Smooth muscle cell (in vitro differentiated cells): Measurements from ENCODE around the gene TNC. TPM values are rescaled to one million over a fixed set of nuclear protein-coding genes. Genes with fewer than 3 reads are reported as not detected.
A peak's percentile ranks its signal among the peaks of the same experiment; 100 is the strongest.

Experiments used
- DNase-seq: peaks from one replicate; lab custom pipeline; 2025; ENCODE audit not compliant: unreplicated experiment; lab: John Stamatoyannopoulos, UW
- H2AFZ ChIP-seq: fragments of 200-600 bp; sonication (generic); 2 replicates; pipeline ENCODE4 v1.6.0; 2016; ENCODE audit warnings: antibody characterized with exemption, low read depth, mild to moderate bottlenecking
- H3F3A ChIP-seq: fragments of 200-600 bp; sonication (generic); 2 replicates; pipeline ENCODE4 v1.6.0; 2017; ENCODE audit warnings: antibody characterized with exemption, low read depth
- H3K27ac ChIP-seq: fragments of 200-600 bp; sonication (generic); 2 replicates; pipeline ENCODE4 v1.5.1; 2016; ENCODE audit warnings: low read depth, mild to moderate bottlenecking
- H3K27me3 ChIP-seq: fragments of 200-600 bp; sonication (generic); 2 replicates; pipeline ENCODE4 v1.6.1; 2016; ENCODE audit warnings: low read depth, mild to moderate bottlenecking
- H3K36me3 ChIP-seq: fragments of 200-600 bp; sonication (generic); 2 replicates; pipeline ENCODE4 v1.5.1; 2016; ENCODE audit warnings: low read depth
- H3K4me1 ChIP-seq: fragments of 200-600 bp; sonication (generic); 2 replicates; pipeline ENCODE4 v1.5.1; 2016; ENCODE audit warnings: low read depth
- H3K4me2 ChIP-seq: fragments of 200-600 bp; sonication (generic); 2 replicates; pipeline ENCODE4 v1.6.0; 2016; ENCODE audit warnings: mild to moderate bottlenecking
- H3K4me3 ChIP-seq: fragments of 200-600 bp; sonication (generic); 2 replicates; pipeline ENCODE4 v1.5.1; 2016; ENCODE audit warnings: mild to moderate bottlenecking
- H3K79me2 ChIP-seq: fragments of 200-600 bp; sonication (generic); 2 replicates; pipeline ENCODE4 v1.6.0; 2016; ENCODE audit warnings: low read depth, mild to moderate bottlenecking
- H3K9ac ChIP-seq: fragments of 200-600 bp; sonication (generic); 2 replicates; pipeline ENCODE4 v1.6.0; 2016; ENCODE audit warnings: low read depth
- H3K9me3 ChIP-seq: fragments of 200-600 bp; sonication (generic); replicated peaks from 2 replicates; pipeline ENCODE4 v1.5.1; 2016; ENCODE audit warnings: low read depth
- H4K20me1 ChIP-seq: fragments of 200-600 bp; sonication (generic); 2 replicates; pipeline ENCODE4 v1.6.0; 2016; ENCODE audit warnings: low read depth
- CTCF ChIP-seq: fragments of 200-600 bp; sonication (generic); IDR thresholded peaks from 2 replicates; pipeline ENCODE4 v1.5.1; 2017; ENCODE audit warnings: borderline replicate concordance, mild to moderate bottlenecking, antibody characterized with exemption; ENCODE audit not compliant: insufficient read depth, poor library complexity, severe bottlenecking
- WGBS: methylation state at CpG from one replicate; pipeline ENCODE4 v1.1.7; 2016; ENCODE audit warnings: low lambda C conversion rate; 5-methylcytosine and 5-hydroxymethylcytosine counted together
- polyA plus RNA-seq: library from polyadenylated mRNA; unstranded; fragments of >200 nt; fragmentation: Nextera tagmentation; extraction: Ambion mirVana; gene quantifications from 2 replicates; pipeline ENCODE4 v1.2.1, GENCODE V29; 2016
- total RNA-seq: library from RNA; depleted of rRNA; stranded (reverse); fragments of >200 nt; gene quantifications from 2 replicates; pipeline ENCODE4 v1.2.3, GENCODE V29; 2014

Gene TNC
- total and polyA plus RNA-seq, 2 experiments from 2014 or later: 567 to 581 TPM

- 57% methylated on average over 4 of the region's 4 CpGs for WGBS
These were observed 13.0 kb downstream of the TNC start for GRCh38 chr9:115104908-115105307.

GRCh38 chr9:115103746-115104477 lies 14.0 kb downstream of the TNC start:
- Histone ChIP-seq H3F3A (peaks cover 4% of the 10 kb centered on the region), H3K9ac (no peak overlapping the region), H3K36me3 (no peaks in the 10 kb centered on the region), H3K4me1 (peaks cover 7% of the 10 kb centered on the region), H2AFZ (no peak overlapping the region), H4K20me1 (peaks cover 20% of the 10 kb centered on the region), H3K79me2 (peaks cover 80% of the 10 kb centered on the region), H3K27me3 (no peaks in the 10 kb centered on the region), H3K4me2 (no peak overlapping the region), H3K27ac (no peak overlapping the region), H3K4me3 (no peak overlapping the region), H3K9me3 (no peaks in the 10 kb centered on the region)
- WGBS: 97% methylated on average over 3 of the region's 3 CpGs
- no peak for DNase-seq
- no peak for TF ChIP-seq CTCF

More at GRCh38 chr9:115104908-115105307, 13.0 kb downstream of the TNC start:
- Histone ChIP-seq H3K4me3 (no peak overlapping the region), H2AFZ (no peak overlapping the region), H3K27me3 (no peaks in the 10 kb centered on the region), H4K20me1 (peaks cover 13% of the 10 kb centered on the region), H3K4me1 (peaks cover 4% of the 10 kb centered on the region), H3K27ac (peak overlapping the region; percentile 43), H3F3A (peaks cover 4% of the 10 kb centered on the region), H3K9me3 (no peaks in the 10 kb centered on the region), H3K4me2 (peak overlapping the region; percentile 72), H3K79me2 (peaks cover 72% of the 10 kb centered on the region), H3K36me3 (no peaks in the 10 kb centered on the region), H3K9ac (no peak overlapping the region)
- DNase-seq: no peak
- TF ChIP-seq CTCF: no peak

GRCh38 chr9:115099901-115100300 lies 18.1 kb downstream of the TNC start:
- 37% methylated on average over 1 of the region's 1 CpG for WGBS
- H3K4me2 ChIP-seq: no peak overlapping the region
- H3K4me1 ChIP-seq: peaks cover 7% of the 10 kb centered on the region
- no peak overlapping the region for H3K27ac ChIP-seq
- peaks cover 4% of the 10 kb centered on the region for H3F3A ChIP-seq
- H3K36me3 ChIP-seq: peaks cover 9% of the 10 kb centered on the region
- no peak overlapping the region for H3K4me3 ChIP-seq
- TF ChIP-seq CTCF: no peak
- no peaks in the 10 kb centered on the region for H3K27me3 ChIP-seq
- no peak overlapping the region for H2AFZ ChIP-seq
- peaks cover 28% of the 10 kb centered on the region for H4K20me1 ChIP-seq
- no peak for DNase-seq
- H3K9ac ChIP-seq: no peak overlapping the region
- peaks cover 76% of the 10 kb centered on the region for H3K79me2 ChIP-seq
- no peaks in the 10 kb centered on the region for H3K9me3 ChIP-seq
